Mesenteric fat pad (tissue), 1 donor: ENCODE data around the gene PWP2. TPM values are rescaled to one million over a fixed set of nuclear protein-coding genes. Genes with fewer than 3 reads are reported as not detected.
A peak's percentile ranks its signal among the peaks of the same experiment; 100 is the strongest.
"Not testable (repeated sequence)": the region's sequence is repeated elsewhere in the genome, so short reads cannot be mapped to it uniquely, and the experiment has no call there.

Experiments used
- DNase-seq: peaks from one replicate; pipeline ENCODE4 v3.0.0-alpha.2; 2020; ENCODE audit warnings: low spot score
- total RNA-seq: library from RNA; stranded (reverse); fragmentation: NEBNext Ultra II Directional; extraction: Animal tissue kit (Norgen Biotek cat#: 25700); gene quantifications from one replicate; pipeline ENCODE4 v1.2.1, GENCODE V29; 2021
- donor health status: DM: yes; HTN: yes; CAD: no.

PWP2 gene
- total RNA-seq, 1 donor from 2014 or later: 3.6 TPM

- DNase-seq: peak; percentile 78
Observed at GRCh38 chr21:44082648-44083440, 24.4 kb upstream of the PWP2 start.

DNA sequence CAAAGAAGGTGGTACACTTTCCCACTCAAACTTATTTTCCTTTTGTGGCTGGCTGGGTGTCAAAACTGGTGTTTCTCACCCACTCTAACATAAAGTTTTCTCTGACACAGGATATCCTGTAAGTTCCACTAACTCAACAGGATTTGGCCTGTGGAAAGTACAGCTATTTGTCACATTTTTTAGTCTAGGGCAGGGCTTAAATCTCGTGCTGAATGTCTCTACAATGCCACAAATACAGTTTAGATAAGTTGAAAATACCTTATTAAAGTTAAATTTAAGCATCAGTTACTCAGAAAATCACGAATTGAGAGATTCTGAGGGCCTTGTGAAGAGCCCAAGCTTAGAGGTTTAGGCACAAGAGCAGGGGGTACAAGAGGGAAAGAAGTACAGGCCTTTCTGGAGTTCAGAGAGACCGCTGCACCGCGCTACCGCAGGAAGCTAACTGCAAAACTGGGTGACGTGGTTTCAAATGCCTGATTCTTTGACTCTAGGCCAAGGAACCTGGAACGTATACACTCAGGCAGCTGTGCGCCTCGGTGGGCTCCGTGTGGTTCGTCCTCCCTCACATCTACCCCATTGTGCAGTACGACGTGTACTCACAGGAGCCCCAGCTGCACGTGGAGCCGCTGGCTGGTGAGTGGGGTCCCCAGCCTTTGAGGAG, 23.4 kb upstream of the PWP2 start:
- peak; percentile 81 for DNase-seq

- DNase-seq: peak; percentile 41
Observed at GRCh38 chr21:44084496-44085241, 22.5 kb upstream of the PWP2 start.

DNA sequence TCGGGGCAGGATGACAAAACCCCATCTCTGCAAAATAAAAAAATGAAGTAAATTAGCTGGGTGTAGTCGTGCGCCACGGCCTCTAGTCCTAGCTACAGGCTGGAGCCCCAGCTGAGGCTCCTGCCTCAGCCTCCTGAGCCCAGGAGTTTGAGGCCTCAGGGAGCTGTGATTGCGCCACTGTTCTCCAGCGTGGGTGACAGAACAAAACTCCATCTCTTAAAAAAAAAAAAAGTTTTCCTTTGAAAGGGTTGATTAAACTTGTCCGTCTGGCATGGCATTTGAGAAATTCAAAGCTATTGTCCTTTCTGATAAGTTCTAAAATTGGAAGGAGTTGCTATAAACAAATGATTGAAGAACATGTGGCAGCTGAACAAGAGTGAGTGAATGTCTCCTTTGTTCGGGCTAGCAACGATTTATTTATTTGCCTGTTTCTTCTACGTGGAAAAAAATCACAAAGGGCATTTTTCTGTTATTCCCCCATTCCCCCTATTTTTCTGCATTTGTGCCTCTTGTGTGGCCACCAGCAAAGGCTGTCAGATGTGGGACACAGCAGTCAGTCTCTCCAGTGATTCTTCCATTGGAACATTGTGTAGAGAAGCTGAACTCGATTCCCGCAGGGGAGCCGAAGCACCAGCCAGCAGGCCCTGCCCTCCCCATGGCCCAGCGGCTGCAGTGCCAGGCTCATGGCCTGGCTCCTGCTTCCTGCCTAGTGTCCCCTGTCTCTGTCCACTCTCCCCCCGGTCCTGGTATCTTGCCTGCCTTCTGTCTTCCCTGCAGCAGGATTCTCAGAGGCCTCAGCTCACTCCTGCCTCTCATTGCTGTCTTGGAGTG, 21.5 kb upstream of the PWP2 start:
- peak; percentile 75 for DNase-seq

GRCh38 chr21:44086636-44087425, 20.4 kb upstream of the PWP2 start:
- peak; percentile 59 for DNase-seq

GRCh38 chr21:44087426-44088400, 19.5 kb upstream of the PWP2 start:
- peak; percentile 74 for DNase-seq

DNA sequence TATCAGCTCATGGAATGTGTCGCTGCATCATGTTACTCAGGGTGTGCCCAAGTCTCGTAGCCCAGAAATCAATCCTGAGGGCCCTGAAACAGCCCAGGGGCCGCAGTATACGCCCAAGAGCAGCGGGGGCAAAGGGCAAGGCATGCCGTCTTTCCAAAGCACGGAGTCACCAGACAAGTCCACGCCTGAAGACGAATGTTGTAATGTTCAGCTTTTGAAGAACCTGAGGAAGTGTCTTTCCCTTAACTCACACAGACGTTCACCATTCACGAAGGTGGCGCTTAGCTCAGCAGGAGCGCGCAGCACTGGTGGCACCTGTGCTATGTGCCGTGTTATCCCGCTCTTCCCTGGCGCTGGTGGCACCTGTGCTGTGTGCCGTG, 18.8 kb upstream of the PWP2 start:
- DNase-seq: peak; percentile 59

GRCh38 chr21:44089001-44089911, 17.9 kb upstream of the PWP2 start:
- peak; percentile 81 for DNase-seq

DNA sequence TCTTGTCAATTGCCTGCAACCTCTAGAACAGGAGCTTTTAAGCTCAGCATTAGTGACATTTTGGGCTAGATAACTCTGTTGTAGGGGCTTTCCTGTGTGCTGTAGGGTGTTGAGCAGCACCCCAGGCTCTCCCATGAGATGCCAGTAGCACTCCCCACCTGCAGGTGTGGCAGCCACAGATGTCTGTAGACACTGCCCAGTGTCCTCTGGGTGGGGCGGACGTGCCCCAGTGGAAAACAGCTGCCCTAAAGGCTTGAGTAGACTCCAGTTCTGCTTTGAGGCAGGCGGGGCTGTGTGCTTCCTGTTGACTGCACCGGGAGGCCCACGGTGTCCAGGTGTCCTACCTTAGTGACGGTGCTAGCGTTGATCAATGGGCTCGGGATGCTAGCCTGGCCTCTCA, 16.9 kb upstream of the PWP2 start:
- DNase-seq: peak; percentile 72

DNA sequence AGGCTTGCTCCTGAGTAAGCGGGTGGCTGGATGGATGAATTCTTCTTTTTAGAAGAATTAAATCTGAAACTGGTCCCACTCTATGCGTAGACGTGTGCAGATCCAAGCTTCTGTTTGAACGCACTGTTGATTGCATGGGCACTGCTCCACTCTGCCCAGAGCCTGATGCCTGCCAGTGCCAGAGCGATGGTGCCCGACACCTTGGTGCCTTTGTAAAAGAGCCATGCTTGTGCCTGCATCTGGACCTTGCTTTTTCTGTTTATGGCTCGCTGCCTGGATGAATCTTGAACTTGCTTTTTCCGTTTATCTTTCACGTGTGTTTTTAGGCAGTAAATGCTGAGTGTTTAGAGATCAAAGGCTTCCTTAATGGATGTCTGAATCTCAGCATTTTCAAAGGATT, 15.0 kb upstream of the PWP2 start:
- DNase-seq: peak; percentile 47

GRCh38 chr21:44093761-44094160, 13.4 kb upstream of the PWP2 start:
- peak; percentile 65 for DNase-seq

- no peak for DNase-seq
Observed at GRCh38 chr21:44094832-44095231, 12.4 kb upstream of the PWP2 start.

DNA sequence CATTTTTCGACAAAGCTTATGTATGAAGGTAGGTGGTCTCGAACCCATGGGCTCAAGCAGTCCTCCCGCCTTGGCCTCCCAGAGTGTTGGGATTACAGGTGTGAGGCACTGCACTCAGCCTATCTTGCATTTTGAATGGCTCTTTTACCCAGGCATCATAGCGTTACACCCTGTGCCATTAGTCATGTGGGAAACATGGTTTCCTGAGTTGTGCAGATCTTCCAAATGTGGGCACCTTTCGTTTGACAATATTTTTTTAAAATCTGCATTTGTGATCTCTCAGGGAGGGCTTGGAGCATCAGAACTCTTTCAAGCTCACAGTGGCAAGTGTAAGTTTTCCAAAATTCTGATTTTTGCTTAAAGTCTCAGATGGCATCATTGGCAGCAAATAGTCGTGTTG, 8.7 kb upstream of the PWP2 start:
- DNase-seq: not testable (repeated sequence)

- not testable (repeated sequence) for DNase-seq
Observed at GRCh38 chr21:44098964-44099363, 8.2 kb upstream of the PWP2 start.

DNA sequence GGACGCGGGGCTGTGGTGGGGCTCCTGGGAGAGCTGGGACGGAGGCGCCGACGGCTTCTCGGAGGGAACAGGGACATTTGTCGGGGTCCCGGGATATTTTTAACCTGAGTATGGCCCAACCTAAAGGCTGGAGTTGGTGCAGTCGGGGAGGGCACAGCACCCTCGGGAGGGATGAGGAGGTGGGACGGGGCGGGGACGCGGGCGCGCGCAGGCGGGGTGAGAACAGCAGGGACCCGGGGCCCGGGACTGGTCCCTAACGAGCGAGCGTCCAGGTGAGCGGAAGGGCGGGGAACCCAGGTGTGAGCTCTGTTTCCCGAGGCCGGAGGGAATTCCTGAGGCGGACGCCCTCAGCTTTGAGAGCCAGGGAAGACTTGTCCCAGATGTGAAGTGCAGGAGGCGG, 390 bp downstream of the PWP2 start:
- not testable (repeated sequence) for DNase-seq

GRCh38 chr21:44113702-44114371, 6.6 kb downstream of the PWP2 start:
- not testable (repeated sequence) for DNase-seq

DNA sequence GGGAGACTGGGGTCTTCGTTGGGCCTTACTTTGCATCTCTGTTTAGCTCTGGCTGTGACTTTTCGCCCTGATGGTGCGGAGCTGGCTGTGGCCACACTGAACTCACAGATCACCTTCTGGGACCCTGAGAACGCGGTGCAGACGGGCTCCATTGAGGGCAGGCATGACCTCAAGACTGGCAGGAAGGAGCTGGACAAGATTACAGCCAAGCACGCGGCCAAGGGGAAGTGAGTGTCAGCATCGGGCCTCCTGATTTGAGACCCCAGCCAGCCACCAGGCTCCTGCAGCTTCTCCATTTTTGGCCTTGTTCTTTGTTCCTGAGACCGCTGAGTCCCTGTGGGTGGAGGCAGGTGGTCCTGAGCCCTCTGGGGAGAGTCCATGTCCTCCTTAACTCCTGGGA, 14.9 kb downstream of the PWP2 start:
- DNase-seq: not testable (repeated sequence)
